ENCODE measurements around the gene HHAT.

Gene HHAT

DNA sequence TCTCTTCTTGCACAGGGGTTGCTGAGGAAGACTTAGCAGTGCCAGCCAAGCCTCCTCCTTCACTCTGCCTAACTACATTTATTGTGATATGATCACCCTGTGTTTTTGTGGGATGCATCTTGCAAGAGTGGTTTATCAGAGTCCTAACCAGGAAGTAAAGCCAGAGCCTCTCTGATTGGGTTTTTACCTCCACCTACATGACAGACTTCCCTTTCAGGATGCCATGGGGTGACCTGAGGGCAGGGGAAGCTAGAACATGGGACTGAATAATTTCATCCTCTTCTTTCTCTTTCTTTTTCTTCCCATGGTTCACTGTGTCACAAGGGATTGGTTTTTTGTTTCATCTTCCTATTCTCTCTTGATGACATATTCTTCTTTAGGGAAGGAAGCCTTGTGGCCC is 146.6 kb downstream of the HHAT start:
- DNase-seq (ENCODE audit: extremely low read depth, low read depth) = no peak
- TF ChIP-seq, protein P1, sequence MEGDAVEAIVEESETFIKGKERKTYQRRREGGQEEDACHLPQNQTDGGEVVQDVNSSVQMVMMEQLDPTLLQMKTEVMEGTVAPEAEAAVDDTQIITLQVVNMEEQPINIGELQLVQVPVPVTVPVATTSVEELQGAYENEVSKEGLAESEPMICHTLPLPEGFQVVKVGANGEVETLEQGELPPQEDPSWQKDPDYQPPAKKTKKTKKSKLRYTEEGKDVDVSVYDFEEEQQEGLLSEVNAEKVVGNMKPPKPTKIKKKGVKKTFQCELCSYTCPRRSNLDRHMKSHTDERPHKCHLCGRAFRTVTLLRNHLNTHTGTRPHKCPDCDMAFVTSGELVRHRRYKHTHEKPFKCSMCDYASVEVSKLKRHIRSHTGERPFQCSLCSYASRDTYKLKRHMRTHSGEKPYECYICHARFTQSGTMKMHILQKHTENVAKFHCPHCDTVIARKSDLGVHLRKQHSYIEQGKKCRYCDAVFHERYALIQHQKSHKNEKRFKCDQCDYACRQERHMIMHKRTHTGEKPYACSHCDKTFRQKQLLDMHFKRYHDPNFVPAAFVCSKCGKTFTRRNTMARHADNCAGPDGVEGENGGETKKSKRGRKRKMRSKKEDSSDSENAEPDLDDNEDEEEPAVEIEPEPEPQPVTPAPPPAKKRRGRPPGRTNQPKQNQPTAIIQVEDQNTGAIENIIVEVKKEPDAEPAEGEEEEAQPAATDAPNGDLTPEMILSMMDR (IDR thresholded peaks at IDR 0.05; ENCODE audit: low read depth, low read length) = no peak

DNA sequence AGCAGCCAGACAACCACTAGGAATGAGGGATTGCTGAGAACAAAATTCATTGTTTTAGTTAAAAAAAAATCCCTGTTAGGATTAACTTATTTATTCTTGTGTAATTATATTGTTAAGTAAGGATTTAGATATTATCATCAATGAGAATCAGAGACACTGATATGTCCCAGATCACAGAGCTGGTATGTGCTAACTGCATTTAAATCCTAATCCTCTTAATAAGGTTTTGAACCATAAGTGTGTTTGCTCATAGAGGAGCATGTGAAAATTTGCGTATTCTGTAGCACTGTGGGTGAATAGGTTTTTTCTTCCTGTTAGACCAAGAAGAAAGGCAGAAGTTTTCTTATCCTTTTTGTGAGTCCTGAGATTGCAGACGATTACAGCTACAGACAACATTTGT is 147.1 kb downstream of the HHAT start:
- no peak for DNase-seq (ENCODE audit: extremely low read depth, low read depth)
- TF ChIP-seq, protein P1 (IDR thresholded peaks at IDR 0.05; ENCODE audit: low read depth, low read length) = no peak

DNA sequence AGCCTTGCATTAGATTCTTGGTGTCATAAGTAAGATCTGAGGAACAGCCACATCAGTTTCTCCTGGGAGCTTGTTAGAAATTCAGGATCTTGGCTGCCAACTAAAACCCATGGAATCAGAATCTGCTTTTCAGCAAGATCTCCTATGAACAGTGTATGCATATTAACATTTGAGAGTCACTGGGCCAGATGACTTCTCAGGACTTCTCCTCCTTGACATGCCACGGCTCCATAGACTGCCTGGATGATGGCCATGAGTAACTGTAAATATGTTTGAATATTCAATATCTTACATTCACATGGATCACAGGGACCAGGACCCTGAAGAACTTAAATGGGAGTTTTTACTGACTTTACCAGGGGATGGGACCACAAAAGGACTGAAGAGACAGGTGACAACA is 148.0 kb downstream of the HHAT start:
- no peak for DNase-seq (ENCODE audit: extremely low read depth, low read depth)
- TF ChIP-seq, protein P1 (IDR thresholded peaks at IDR 0.05; ENCODE audit: low read depth, low read length) = no peak

DNA sequence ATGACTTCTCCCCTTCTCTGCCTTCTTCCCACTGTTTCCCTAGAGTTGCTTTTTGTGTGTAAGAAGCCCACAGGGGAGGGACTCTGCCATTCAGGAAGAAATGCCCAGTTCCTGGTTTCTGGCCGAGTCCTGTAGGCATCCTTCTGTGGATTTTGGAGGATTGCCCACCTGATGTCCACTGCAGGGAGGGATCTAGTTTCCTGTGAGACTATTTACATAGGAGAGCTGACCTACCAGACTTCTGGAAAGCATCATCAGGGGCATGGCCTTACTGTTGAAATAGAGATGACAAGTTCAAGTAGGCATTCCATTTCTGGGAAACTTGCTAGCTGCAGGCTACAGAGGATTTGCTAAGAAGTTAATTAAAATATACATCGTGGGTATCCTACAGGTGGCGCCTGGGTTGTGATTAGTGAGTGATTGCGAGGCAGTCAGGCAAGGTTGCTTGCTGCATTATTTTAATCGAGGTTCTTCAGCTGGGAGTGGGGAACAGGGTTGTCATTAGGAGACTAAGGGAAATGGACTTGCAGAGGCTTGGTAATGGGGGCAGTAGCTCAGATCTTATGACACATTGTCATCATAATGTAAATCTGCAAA is 148.7 kb downstream of the HHAT start:
- no peak for DNase-seq (ENCODE audit: extremely low read depth, low read depth)

DNA sequence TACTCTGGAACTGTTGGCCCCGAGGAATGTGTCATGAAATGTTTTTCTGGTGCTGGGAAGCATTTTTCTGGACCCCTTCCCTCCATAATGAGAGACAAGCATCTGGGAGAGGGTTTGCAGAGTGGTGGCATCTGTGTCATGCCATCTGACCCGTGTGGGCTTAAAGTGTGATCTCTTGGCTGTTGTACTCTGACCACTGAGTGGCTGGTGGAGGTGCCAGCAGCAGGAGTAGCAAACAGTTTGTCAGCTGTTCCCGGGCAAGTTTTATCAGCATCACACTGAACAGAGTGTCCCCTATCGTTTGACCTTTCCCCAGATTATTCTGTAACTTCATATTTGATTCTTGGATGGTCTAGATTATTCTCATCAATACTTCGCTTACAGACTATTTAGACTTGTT is 150.1 kb downstream of the HHAT start:
- TF ChIP-seq, protein P1 (IDR thresholded peaks at IDR 0.05; ENCODE audit: low read depth, low read length) = no peak

More for the DNA sequence above, 148.7 kb downstream of the HHAT start:
- TF ChIP-seq, protein P1 (IDR thresholded peaks at IDR 0.05; ENCODE audit: low read depth, low read length) = no peak

DNA sequence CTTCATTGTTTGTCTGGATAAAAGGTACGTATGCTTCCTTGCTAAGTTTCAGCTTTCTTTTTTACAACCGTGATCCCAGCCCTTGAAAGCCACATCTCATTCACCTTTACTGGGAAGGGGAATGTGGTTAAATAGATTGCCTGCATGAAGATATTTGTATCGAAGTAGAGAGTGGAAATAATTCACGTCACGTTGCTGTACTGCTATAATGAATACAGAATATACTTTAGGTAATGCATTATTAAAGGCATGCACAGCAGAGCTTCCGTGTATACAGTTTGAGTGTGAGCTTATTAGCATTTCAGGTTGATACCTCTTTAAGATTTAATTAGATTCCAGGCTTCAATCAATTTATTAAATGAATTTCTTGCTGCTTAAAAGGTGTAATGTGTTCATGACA is 153.8 kb downstream of the HHAT start:
- TF ChIP-seq, protein P1 (IDR thresholded peaks at IDR 0.05; ENCODE audit: low read depth, low read length) = no peak
- DNase-seq (ENCODE audit: extremely low read depth, low read depth) = no peak

More for the DNA sequence above, 150.1 kb downstream of the HHAT start:
- DNase-seq (ENCODE audit: extremely low read depth, low read depth) = no peak

DNA sequence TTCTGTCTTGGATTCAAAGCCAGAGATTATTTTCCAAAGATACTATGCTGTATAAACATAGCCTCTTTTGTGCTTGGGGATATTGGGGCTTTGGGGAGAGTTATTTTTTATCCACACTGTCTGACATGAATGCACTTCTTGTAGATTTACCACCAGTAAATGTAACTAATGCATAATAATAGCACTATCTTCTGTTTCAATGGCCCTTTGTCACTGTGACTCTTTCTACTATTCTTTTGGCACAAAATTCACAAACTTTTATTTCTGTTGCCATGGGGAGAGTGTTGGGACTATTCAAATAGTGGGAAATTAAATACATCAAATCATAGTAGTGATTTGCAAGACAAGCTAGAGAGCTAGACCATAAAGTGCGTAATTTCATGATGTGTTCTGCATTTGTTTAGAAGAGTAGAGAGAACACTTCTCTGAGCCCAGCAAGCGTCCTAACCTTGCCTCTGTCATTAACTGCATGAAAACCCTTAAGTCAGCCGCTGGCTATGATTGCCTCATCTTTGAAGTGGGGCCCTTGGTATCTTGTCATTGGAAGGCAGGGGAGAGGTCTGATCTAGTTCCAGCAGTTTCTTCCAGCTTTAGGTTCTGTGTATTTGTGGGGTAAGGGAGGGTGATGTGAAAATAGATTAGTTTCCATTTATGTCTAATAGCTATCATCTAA is 154.4 kb downstream of the HHAT start:
- no peak for DNase-seq (ENCODE audit: extremely low read depth, low read depth)
- TF ChIP-seq, protein P1 (IDR thresholded peaks at IDR 0.05; ENCODE audit: low read depth, low read length) = no peak

All from AG09319 (cell line).